Nephron progenitor cell (in vitro differentiated cells): Measurements from ENCODE around the gene SMCO4.
A peak's percentile ranks its signal among the peaks of the same experiment; 100 is the strongest.
"Not testable (repeated sequence)": the region's sequence is repeated elsewhere in the genome, so short reads cannot be mapped to it uniquely, and the experiment has no call there.

Source experiments
- DNase-seq: peaks from one replicate; pipeline ENCODE4 v3.0.0; 2021
- H3K27ac Mint-ChIP-seq: 2 replicates; pipeline ENCODE4 v1.8.0; 2021; ENCODE audit warnings: mild to moderate bottlenecking, moderate library complexity, mixed read lengths
- H3K27me3 Mint-ChIP-seq: 2 replicates; pipeline ENCODE4 v1.8.0; 2021; ENCODE audit warnings: mild to moderate bottlenecking, low read depth, mixed read lengths; ENCODE audit not compliant: poor library complexity
- H3K36me3 Mint-ChIP-seq: 2 replicates; pipeline ENCODE4 v1.8.0; 2021; ENCODE audit warnings: low read depth, mixed read lengths
- H3K4me1 Mint-ChIP-seq: 2 replicates; pipeline ENCODE4 v1.8.0; 2021; ENCODE audit warnings: mixed read lengths
- H3K4me3 Mint-ChIP-seq: 2 replicates; pipeline ENCODE4 v1.8.0; 2021; ENCODE audit warnings: mild to moderate bottlenecking, moderate library complexity, mixed read lengths
- H3K9me3 Mint-ChIP-seq: 2 replicates; pipeline ENCODE4 v1.8.0; 2021; ENCODE audit warnings: mild to moderate bottlenecking, moderate library complexity, mixed read lengths
- CTCF ChIP-seq: fragments of 200-600 bp; sonication (generic); IDR thresholded peaks from 2 replicates; pipeline ENCODE4 v1.5.0; 2021; ENCODE audit warnings: antibody characterized with exemption

The SMCO4 gene

GRCh38 chr11:93536101-93536861, 6.9 kb downstream of the SMCO4 start:
- Mint-ChIP-seq H3K9me3 (no peaks in the 10 kb centered on the region), H3K36me3 (peaks cover 5% of the 10 kb centered on the region), H3K27ac (no peak overlapping the region), H3K27me3 (peaks cover 10% of the 10 kb centered on the region), H3K4me1 (peaks cover 15% of the 10 kb centered on the region), H3K4me3 (no peak overlapping the region)
- no peak for DNase-seq
- no peak for TF ChIP-seq CTCF

- Mint-ChIP-seq H3K36me3 (peaks cover 11% of the 10 kb centered on the region), H3K4me1 (peaks cover 19% of the 10 kb centered on the region)
- H3K27me3 Mint-ChIP-seq, DNase-seq, H3K9me3 Mint-ChIP-seq, H3K27ac Mint-ChIP-seq, H3K4me3 Mint-ChIP-seq: not testable (repeated sequence)
Measured at GRCh38 chr11:93535578-93535977, 7.6 kb downstream of the SMCO4 start.

- no peak for DNase-seq
- no peak for TF ChIP-seq CTCF
- no peak overlapping the region for H3K4me3 Mint-ChIP-seq
- H3K4me1 Mint-ChIP-seq: peaks cover 35% of the 10 kb centered on the region
- peaks cover 5% of the 10 kb centered on the region for H3K27me3 Mint-ChIP-seq
- no peaks in the 10 kb centered on the region for H3K9me3 Mint-ChIP-seq
- H3K36me3 Mint-ChIP-seq: peaks cover 11% of the 10 kb centered on the region
- peak overlapping the region; percentile 46 for H3K27ac Mint-ChIP-seq
Measured at GRCh38 chr11:93532806-93533205, 10.4 kb downstream of the SMCO4 start.

GRCh38 chr11:93532281-93532789, 10.9 kb downstream of the SMCO4 start:
- Mint-ChIP-seq H3K27ac (peak overlapping the region; percentile 46), H3K9me3 (no peaks in the 10 kb centered on the region), H3K4me3 (no peak overlapping the region), H3K4me1 (peaks cover 35% of the 10 kb centered on the region), H3K27me3 (peaks cover 5% of the 10 kb centered on the region), H3K36me3 (peaks cover 11% of the 10 kb centered on the region)
- no peak for DNase-seq
- TF ChIP-seq CTCF: no peak

- Mint-ChIP-seq H3K4me1 (peaks cover 52% of the 10 kb centered on the region), H3K27ac (peak overlapping the region; percentile 91), H3K4me3 (no peak overlapping the region), H3K36me3 (peaks cover 11% of the 10 kb centered on the region), H3K9me3 (no peaks in the 10 kb centered on the region), H3K27me3 (peaks cover 2% of the 10 kb centered on the region)
- no peak for TF ChIP-seq CTCF
- no peak for DNase-seq
Measured at GRCh38 chr11:93530468-93530826, 12.7 kb downstream of the SMCO4 start.

GRCh38 chr11:93529707-93530467, 13.3 kb downstream of the SMCO4 start:
- H3K4me1 Mint-ChIP-seq: peaks cover 54% of the 10 kb centered on the region
- H3K27me3 Mint-ChIP-seq: no peaks in the 10 kb centered on the region
- peak overlapping the region; percentile 91 for H3K27ac Mint-ChIP-seq
- H3K4me3 Mint-ChIP-seq: no peak overlapping the region
- no peak for TF ChIP-seq CTCF
- H3K9me3 Mint-ChIP-seq: no peaks in the 10 kb centered on the region
- peaks cover 11% of the 10 kb centered on the region for H3K36me3 Mint-ChIP-seq
- no peak for DNase-seq
